WTC11 (cell line): ENCODE data around the gene BCL2L12.

Experiments
- CREM ChIP-seq: sonication (generic); formaldehyde crosslinking; IDR thresholded peaks from 2 replicates; pipeline ENCODE4 v1.8.1; 2022; ENCODE audit warnings: mild to moderate bottlenecking, missing genetic modification reagents, moderate library complexity
- TF ChIP-seq, protein P1 (sequence below): sonication (generic); formaldehyde crosslinking; IDR thresholded peaks from 2 replicates; pipeline ENCODE4 v1.8.1; 2022; ENCODE audit warnings: low read depth, missing genetic modification reagents, borderline replicate concordance
- TF ChIP-seq, protein P2 (sequence below): fragments of 200-600 bp; IDR thresholded peaks from 2 replicates; pipeline ENCODE4 v1.8.0; 2022; ENCODE audit warnings: antibody characterized with exemption
- TF ChIP-seq, protein P3 (sequence below): sonication (generic); formaldehyde crosslinking; IDR thresholded peaks from 2 replicates; pipeline ENCODE4 v1.8.1; 2022; ENCODE audit warnings: mild to moderate bottlenecking, moderate library complexity, missing genetic modification reagents
- TF ChIP-seq, protein P4 (sequence below): sonication (generic); formaldehyde crosslinking; IDR thresholded peaks from 2 replicates; pipeline ENCODE4 v1.8.1; 2022; ENCODE audit warnings: missing genetic modification reagents, borderline replicate concordance

GRCh38 chr19:49676136-49676783 lies 10.5 kb downstream of the BCL2L12 start:
- TF ChIP-seq, protein P1, sequence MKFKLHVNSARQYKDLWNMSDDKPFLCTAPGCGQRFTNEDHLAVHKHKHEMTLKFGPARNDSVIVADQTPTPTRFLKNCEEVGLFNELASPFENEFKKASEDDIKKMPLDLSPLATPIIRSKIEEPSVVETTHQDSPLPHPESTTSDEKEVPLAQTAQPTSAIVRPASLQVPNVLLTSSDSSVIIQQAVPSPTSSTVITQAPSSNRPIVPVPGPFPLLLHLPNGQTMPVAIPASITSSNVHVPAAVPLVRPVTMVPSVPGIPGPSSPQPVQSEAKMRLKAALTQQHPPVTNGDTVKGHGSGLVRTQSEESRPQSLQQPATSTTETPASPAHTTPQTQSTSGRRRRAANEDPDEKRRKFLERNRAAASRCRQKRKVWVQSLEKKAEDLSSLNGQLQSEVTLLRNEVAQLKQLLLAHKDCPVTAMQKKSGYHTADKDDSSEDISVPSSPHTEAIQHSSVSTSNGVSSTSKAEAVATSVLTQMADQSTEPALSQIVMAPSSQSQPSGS (CRISPR knock-in tag), result no peak
- TF ChIP-seq, protein P2, sequence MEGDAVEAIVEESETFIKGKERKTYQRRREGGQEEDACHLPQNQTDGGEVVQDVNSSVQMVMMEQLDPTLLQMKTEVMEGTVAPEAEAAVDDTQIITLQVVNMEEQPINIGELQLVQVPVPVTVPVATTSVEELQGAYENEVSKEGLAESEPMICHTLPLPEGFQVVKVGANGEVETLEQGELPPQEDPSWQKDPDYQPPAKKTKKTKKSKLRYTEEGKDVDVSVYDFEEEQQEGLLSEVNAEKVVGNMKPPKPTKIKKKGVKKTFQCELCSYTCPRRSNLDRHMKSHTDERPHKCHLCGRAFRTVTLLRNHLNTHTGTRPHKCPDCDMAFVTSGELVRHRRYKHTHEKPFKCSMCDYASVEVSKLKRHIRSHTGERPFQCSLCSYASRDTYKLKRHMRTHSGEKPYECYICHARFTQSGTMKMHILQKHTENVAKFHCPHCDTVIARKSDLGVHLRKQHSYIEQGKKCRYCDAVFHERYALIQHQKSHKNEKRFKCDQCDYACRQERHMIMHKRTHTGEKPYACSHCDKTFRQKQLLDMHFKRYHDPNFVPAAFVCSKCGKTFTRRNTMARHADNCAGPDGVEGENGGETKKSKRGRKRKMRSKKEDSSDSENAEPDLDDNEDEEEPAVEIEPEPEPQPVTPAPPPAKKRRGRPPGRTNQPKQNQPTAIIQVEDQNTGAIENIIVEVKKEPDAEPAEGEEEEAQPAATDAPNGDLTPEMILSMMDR, result no peak
- no peak for TF ChIP-seq CREM
- TF ChIP-seq, protein P3, sequence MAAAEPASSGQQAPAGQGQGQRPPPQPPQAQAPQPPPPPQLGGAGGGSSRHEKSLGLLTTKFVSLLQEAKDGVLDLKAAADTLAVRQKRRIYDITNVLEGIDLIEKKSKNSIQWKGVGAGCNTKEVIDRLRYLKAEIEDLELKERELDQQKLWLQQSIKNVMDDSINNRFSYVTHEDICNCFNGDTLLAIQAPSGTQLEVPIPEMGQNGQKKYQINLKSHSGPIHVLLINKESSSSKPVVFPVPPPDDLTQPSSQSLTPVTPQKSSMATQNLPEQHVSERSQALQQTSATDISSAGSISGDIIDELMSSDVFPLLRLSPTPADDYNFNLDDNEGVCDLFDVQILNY (CRISPR knock-in tag), result no peak
- TF ChIP-seq, protein P4, sequence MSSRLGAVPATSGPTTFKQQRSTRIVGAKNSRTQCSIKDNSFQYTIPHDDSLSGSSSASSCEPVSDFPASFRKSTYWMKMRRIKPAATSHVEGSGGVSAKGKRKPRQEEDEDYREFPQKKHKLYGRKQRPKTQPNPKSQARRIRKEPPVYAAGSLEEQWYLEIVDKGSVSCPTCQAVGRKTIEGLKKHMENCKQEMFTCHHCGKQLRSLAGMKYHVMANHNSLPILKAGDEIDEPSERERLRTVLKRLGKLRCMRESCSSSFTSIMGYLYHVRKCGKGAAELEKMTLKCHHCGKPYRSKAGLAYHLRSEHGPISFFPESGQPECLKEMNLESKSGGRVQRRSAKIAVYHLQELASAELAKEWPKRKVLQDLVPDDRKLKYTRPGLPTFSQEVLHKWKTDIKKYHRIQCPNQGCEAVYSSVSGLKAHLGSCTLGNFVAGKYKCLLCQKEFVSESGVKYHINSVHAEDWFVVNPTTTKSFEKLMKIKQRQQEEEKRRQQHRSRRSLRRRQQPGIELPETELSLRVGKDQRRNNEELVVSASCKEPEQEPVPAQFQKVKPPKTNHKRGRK (CRISPR knock-in tag), result no peak
